GM12874 (cell line): Measurements from ENCODE around the gene SHROOM1.

Source experiments
- CTCF ChIP-seq: IDR thresholded peaks from 2 replicates; pipeline ENCODE4 v1.5.1; 2011; ENCODE audit warnings: low read depth, mild to moderate bottlenecking, control low read depth, low read length, moderate library complexity; ENCODE audit not compliant: insufficient read depth

Gene SHROOM1

GRCh38 chr5:132782101-132782500, 48.3 kb downstream of the SHROOM1 start:
- TF ChIP-seq CTCF, result no peak

- TF ChIP-seq CTCF, result no peak
Observed at GRCh38 chr5:132781029-132781428, 49.4 kb downstream of the SHROOM1 start.

DNA sequence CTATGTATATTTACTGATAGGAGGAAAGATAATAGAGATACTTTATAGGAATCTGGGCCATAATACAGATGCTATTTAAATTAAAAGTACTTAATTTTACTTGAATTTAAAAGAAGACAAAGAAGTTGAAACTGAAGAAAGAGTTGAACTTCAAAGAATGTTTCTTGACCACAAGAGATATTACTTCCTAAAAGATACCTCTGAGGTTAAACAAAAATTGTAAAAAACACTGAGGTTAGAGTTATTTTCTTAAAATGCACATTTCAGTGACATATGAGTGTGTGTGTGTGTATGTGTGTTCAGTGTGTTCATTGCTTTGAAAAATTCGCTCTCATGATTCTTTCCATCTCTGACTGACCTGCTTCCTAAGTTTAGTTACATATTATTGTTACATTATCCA, 49.9 kb downstream of the SHROOM1 start:
- TF ChIP-seq CTCF, result no peak

DNA sequence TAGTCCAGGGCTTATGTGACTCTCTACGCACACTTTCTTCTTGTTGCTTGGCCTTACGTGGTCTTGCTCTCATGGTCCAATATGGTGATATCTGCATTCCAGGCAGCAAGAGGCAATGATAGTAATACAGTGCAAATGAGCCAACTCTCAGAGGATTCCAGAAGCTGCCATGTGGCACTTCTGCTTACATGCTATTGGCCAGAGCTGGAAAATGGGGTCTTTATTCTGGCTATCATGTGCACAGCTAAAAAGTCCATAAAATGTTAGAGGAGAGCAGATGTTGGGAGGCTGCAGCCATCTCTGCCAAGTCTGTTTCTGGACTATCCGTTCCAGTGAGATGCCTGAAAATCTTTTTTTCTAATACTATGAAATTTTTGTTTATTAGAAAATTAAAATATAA, 50.5 kb downstream of the SHROOM1 start:
- TF ChIP-seq CTCF, result no peak

DNA sequence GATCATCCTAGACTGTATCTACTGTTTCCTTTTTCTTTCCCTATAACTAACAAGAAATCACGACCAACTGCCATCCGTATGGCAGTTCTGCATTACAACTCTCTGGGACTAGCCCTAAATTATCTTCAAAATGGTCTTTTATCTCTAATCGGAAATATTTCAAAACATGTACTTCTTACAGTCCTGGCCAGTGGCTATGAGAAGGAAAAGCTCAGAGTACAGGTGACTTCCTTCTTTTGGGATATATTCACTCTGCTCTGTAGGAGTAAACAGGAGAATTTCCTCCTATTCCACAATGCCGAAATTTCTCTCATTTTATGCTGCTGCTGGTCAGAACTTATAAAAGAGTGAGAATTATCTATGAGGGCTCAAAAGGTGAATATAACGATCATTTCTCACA, 51.6 kb downstream of the SHROOM1 start:
- TF ChIP-seq CTCF, result no peak

- TF ChIP-seq CTCF, result no peak
Observed at GRCh38 chr5:132778129-132778528, 52.3 kb downstream of the SHROOM1 start.

DNA sequence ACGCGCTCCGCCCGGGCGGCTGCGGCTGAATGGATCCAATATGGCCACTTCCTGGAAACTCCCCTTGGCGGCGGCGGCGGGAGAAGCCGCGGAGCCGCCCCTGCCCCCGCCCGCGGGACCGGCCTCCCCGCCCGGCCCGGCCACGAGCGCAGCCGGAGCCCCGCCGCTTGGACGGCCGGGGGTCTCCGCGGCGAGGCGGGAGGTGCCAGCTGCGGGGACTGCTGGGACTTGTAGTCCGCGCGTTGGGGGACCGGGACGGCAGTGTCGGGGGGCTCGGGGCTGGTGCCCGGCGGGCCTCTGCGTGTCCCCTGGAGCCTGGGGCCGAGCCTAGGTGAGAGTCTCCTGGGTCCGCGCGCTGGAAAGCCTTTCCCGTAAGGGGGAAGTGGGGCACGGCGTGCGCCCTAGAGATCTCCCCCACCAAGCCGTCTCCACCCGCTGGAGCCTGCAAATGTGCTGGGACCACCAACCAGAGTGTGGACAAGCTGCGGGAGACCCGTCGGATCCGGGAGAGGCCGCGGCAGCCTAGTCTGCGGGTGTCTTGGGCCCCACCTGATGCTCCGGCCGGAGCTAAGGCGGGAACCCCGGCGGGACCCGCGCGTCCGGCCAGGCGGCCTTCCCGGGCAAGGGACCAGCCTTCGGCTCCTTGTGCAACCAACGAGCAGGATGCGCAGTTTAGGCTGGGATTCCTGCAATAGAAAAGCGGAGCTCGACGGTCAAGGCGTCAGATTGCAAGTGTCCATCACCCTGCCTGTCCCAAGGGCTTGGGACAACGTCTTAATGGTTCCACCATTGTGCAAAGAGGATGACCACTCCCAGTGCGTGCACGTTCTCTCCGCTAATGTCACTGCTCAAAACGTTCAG, 53.0 kb downstream of the SHROOM1 start, which contains the start of gene SEPTIN8:
TSS of gene SEPTIN8 (minus strand) at position 31 of the 861 bp plus-strand sequence. CDS start 102 bp downstream, outside the sequence.
- no peak for TF ChIP-seq CTCF
